Small intestine (tissue), 7 donors: ENCODE results near the gene PDP2. TPM values are rescaled to one million over a fixed set of nuclear protein-coding genes. Genes with fewer than 3 reads are reported as not detected.
A peak's percentile ranks its signal among the peaks of the same experiment; 100 is the strongest.
"Not testable (repeated sequence)": the region's sequence is repeated elsewhere in the genome, so short reads cannot be mapped to it uniquely, and the experiment has no call there.

Source experiments
- DNase-seq, 2 donors: peaks; one replicate each; pipeline versions ENCODE4 v3.0.0 to v3.0.0-alpha.2; 2013
- FAIRE-seq: peaks from 2 replicates; lab custom pipeline; 2012; peaks lifted over from hg19 to GRCh38; lab: Jason Lieb, UNC
- H3K27ac ChIP-seq, 3 donors: one replicate each; pipeline ENCODE4 v1.5.1; 2013; ENCODE audit warnings: low read length in 2 of 3, mild to moderate bottlenecking in 2 of 3, control low read depth in 1 of 3, inconsistent platforms in 1 of 3, low read depth in 1 of 3, moderate library complexity in 1 of 3
- H3K27me3 ChIP-seq, 3 donors: one replicate each; pipeline ENCODE4 v1.6.1; 2013; ENCODE audit warnings: low read length in 3 of 3, inconsistent platforms in 1 of 3; ENCODE audit not compliant: control insufficient read depth in 3 of 3, insufficient read depth in 3 of 3
- H3K36me3 ChIP-seq, 3 donors: one replicate each; pipeline ENCODE4 v1.6.1; 2013; ENCODE audit warnings: low read length in 3 of 3, inconsistent platforms in 1 of 3, low read depth in 1 of 3, mild to moderate bottlenecking in 1 of 3, moderate library complexity in 1 of 3; ENCODE audit not compliant: control insufficient read depth in 3 of 3, insufficient read depth in 2 of 3
- H3K4me1 ChIP-seq, 3 donors: one replicate each; pipeline ENCODE4 v1.6.1; 2013; ENCODE audit warnings: low read length in 2 of 3, inconsistent platforms in 1 of 3, low read depth in 1 of 3, mild to moderate bottlenecking in 1 of 3, moderate library complexity in 1 of 3; ENCODE audit not compliant: control insufficient read depth in 3 of 3, insufficient read depth in 2 of 3
- H3K4me3 ChIP-seq, 3 donors: one replicate each; pipeline ENCODE4 v1.5.1; 2013; ENCODE audit warnings: low read length in 3 of 3, control low read depth in 1 of 3, inconsistent platforms in 1 of 3, low read depth in 1 of 3, mild to moderate bottlenecking in 1 of 3, moderate library complexity in 1 of 3
- H3K9me3 ChIP-seq, 2 donors: one replicate each; pipeline ENCODE4 v1.6.1; 2013; ENCODE audit warnings: low read depth in 1 of 2, low read length in 1 of 2; ENCODE audit not compliant: control insufficient read depth in 2 of 2, insufficient read depth in 1 of 2
- WGBS, 3 donors: extraction: QIAGEN DNeasy Blood & Tissue Kit; methylation state at CpG; one replicate each; pipeline ENCODE4 v1.1.7; 2013; 5-methylcytosine and 5-hydroxymethylcytosine counted together
- polyA plus RNA-seq, 4 donors: library from polyadenylated mRNA; stranded (reverse) in 3 of 4; unstranded in 1 of 4; fragments of 200-250 nt in 3 of 4; fragments of 120-200 nt in 1 of 4; gene quantifications; one replicate each; pipeline versions ENCODE4 v1.2.1 to v1.2.3, GENCODE V29; 2013
- donor health status: healthy with polysubstance abuse.
- donor health status: control.
- donor health status: control.
- donor health status: Bipolar disorder and iron deficiency.
- donor health status: healthy.

PDP2 gene
- polyA plus RNA-seq, 4 donors, result 1.6 to 11.2 (median 4.3) TPM

DNA sequence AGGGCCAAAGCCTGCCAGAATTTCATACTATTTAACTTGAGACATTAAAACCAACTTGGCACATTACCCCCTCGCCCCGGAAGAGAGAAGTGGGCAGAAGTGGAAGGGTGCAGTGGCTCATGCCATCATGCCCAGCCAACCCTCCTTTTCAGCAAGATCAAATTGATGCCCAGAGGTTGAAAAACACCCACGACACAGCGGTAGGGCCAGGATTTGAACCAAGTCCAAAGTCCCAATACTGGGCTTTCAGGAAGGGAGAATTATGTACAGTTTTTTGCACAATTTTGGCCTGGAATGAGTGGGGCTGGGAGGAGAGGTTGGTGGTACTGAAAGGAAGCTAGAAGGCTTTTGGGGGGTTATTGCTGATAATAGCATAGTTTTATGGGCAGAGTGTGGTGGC lies 11.0 kb downstream of the PDP2 start:
- Histone ChIP-seq H3K4me3 (no peak overlapping the region), H3K9me3 (no peaks in the 10 kb centered on the region), H3K4me1 (peaks cover 3 to 12% (median 6%) of the 10 kb centered on the region in 3 donors), H3K27me3 (no peaks in the 10 kb centered on the region), H3K36me3 (peaks cover 0 to 14% (median 0%) of the 10 kb centered on the region in 3 donors), H3K27ac (no peak overlapping the region)
- 60 to 75% (median 71%) methylated on average over 4 of the region's 4 CpGs for WGBS, 3 donors
- no peak for DNase-seq
- FAIRE-seq, result no peak

DNA sequence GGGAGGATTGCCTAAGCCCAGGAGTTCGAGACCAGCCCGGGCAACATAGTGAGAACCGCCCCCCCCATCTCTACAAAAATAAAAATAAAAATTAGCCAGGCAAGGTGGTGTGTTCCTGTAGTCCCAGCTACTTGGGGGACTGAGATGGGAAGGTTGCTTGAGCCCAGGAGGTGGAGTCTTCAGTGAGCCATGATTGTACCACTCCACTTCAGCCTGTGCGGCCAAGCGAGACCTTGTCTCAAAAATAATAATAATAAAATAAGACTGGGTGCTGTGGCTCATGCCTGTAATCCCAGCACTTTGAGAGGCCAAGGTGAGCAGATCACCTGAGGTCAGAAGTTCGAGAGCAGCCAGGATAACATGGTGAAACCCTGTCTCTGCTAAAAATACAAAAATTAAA lies 11.5 kb downstream of the PDP2 start:
- Histone ChIP-seq H3K9me3 (no peaks in the 10 kb centered on the region), H3K4me1 (peaks cover 3 to 14% (median 6%) of the 10 kb centered on the region in 3 donors), H3K27me3 (no peaks in the 10 kb centered on the region), H3K4me3 (no peak overlapping the region), H3K27ac (no peak overlapping the region), H3K36me3 (peaks cover 0 to 14% (median 0%) of the 10 kb centered on the region in 3 donors)
- no peak for DNase-seq
- 87 to 96% (median 94%) methylated on average over 6 of the region's 6 CpGs for WGBS, 3 donors
- FAIRE-seq, result no peak

DNA sequence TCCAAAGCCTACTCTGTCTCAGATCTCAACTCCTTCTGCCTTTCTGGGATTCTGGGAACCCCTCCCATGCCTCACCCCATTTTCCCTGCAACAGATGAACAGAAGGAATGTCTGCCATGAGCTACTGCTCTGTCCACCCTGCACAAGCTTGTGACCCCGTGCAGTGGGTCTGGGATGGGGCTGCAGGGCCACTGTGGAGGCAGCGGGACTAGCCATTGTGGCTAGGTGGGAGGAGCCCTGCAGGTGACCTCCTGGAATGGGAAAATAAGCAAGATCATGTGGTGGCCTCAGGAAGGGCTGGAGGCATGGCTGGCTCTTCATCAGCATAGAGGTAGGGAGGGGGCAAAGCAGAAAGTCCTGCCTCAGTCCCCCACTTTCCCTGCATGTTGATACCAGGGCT lies 13.7 kb downstream of the PDP2 start:
- Histone ChIP-seq H3K9me3 (no peaks in the 10 kb centered on the region), H3K4me1 (peaks cover 3 to 27% (median 10%) of the 10 kb centered on the region in 3 donors), H3K36me3 (peaks cover 0 to 12% (median 0%) of the 10 kb centered on the region in 3 donors), H3K27me3 (no peaks in the 10 kb centered on the region), H3K27ac (no peak overlapping the region), H3K4me3 (no peak overlapping the region)
- no peak for FAIRE-seq
- no peak for DNase-seq
- WGBS, 3 donors, result 77 to 87% (median 83%) methylated on average over 2 of the region's 2 CpGs

DNA sequence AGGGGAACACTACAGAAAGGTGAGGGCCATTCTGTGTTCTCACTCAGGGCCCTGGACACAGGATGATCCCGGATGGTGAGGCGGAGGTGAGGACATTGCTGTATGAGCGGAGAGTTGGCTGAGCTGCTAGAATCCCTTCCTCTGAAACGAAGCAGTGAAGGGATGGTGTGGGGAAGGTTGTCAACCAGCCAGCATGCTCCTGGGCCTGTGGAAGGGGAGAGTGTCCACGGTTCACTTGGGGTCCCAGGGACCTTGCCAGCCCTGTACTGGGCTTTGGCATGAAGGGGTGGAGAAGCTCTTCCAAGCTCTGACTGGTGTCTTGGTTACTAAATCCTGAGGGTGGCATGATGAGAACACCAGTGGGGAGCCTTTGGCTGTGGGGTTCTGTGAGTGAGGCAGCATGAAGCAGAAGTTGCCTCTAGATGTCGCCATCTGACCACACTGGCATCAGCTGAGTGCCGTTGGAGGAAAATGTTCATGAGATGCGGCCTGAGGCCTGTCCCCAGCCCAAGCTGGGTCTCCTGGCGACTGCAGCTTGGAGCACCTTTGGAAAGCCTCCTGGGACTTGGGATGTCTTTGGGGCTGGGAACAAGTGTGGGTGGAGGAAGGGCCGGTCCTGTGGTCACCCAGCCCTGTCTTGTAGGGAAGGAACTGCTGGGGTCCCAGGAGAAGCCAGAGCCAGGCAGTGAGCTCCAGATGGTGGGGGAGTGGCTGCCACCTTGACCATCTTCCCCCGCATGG lies 14.8 kb downstream of the PDP2 start:
- H3K27ac ChIP-seq, result no peak overlapping the region
- FAIRE-seq (no peak), DNase-seq (peak; percentile 88)
- WGBS, 3 donors, result 33 to 43% (median 38%) methylated on average over 11 of the region's 11 CpGs
- H3K36me3 ChIP-seq, result peaks cover 0 to 6% (median 0%) of the 10 kb centered on the region in 3 donors
- H3K9me3 ChIP-seq, result no peaks in the 10 kb centered on the region
- H3K27me3 ChIP-seq, result no peaks in the 10 kb centered on the region
- peaks cover 3 to 38% (median 15%) of the 10 kb centered on the region in 3 donors for H3K4me1 ChIP-seq
- H3K4me3 ChIP-seq, result no peak overlapping the region

DNA sequence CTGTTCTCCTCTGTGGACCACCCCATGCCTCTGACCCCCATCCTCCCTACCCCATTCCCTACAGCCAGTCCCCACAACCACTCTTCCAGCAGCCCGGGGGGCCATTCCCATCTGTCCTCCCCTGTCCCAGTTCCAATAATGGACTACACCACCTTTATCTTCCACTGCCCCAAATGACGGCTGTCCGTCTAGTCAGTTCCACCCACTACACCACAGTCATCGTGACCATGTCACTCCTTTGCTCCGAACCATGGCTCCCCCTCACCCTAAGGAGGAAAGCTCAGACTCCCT lies 15.3 kb downstream of the PDP2 start:
- peak overlapping the region in 2 of 3 donors; percentile 33 to 68 for H3K27ac ChIP-seq
- 81 to 89% (median 82%) methylated on average over 5 of the region's 5 CpGs for WGBS, 3 donors

DNA sequence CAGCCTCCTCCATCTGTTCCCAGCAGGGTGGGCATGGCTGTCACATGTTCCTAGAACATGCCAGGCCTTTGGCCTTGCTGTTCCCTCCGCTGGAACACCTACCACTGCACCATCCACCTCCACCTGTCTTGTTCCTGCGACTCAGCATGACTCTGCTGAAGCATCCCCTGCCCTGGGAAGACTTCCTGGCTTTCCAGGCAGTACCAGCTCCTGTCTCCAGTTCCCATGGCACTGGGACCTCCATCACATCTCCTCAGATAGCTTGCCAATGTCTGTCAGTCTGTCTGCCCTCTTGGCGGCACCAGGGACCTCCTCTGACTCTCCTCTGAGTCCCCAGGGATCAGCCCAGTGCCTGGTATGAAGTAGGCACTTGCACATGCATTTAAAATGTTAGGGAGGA lies 15.7 kb downstream of the PDP2 start:
- Histone ChIP-seq H3K9me3 (no peaks in the 10 kb centered on the region), H3K27me3 (no peaks in the 10 kb centered on the region), H3K36me3 (peaks cover 0 to 6% (median 0%) of the 10 kb centered on the region in 3 donors), H3K4me3 (no peak overlapping the region), H3K4me1 (peaks cover 8 to 47% (median 20%) of the 10 kb centered on the region in 3 donors), H3K27ac (peak overlapping the region; percentile 33 to 68 (median 64))
- FAIRE-seq (no peak), DNase-seq (peak in 1 of 2 donors; percentile 39)
- WGBS, 3 donors, result 82 to 87% (median 82%) methylated on average over 3 of the region's 3 CpGs

More for the DNA sequence above, 15.3 kb downstream of the PDP2 start:
- H3K9me3 ChIP-seq, result no peaks in the 10 kb centered on the region
- DNase-seq, result no peak
- peaks cover 0 to 6% (median 0%) of the 10 kb centered on the region in 3 donors for H3K36me3 ChIP-seq
- no peaks in the 10 kb centered on the region for H3K27me3 ChIP-seq
- FAIRE-seq, result no peak
- H3K4me1 ChIP-seq, result peaks cover 6 to 43% (median 17%) of the 10 kb centered on the region in 3 donors
- no peak overlapping the region for H3K4me3 ChIP-seq

DNA sequence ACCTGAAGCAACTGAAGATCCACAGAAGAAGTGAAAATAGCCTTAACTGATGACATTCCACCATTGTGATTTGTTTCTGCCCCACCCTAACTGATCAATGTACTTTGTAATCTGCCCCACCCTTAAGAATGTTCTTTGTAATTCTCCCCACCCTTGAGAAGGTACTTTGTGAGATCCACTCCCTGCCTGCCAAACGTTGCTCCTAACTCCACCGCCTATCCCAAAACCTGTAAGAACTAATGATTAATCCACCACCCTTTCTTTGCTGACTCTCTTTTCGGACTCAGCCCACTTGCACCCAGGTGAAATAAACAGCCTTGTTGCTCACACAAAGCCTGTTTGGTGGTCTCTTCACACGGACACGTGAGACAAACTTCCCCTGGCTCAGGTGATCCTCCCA lies 16.4 kb downstream of the PDP2 start:
- H3K27ac ChIP-seq, result peak overlapping the region; percentile 8 to 90 (median 70)

DNA sequence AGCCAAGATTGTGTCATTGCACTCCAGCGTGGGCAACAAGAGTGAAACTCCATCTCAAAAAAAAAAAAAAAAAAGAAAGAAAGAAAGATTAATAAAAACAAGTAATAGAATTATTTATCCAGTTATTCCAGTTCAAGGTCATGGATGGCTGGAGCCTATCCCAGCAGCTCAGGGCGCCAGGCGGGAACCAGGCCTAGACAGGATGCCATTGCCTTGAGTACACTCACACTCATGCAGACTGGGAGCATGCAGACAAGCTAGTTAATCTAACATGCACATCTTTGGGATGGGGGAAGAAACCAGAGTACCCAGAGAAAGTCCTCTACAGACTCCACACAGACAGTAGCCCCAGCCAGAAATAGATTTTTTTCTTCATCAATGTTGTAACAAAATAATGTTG lies 17.9 kb downstream of the PDP2 start:
- Histone ChIP-seq H3K27ac (no peak overlapping the region), H3K9me3 (no peaks in the 10 kb centered on the region), H3K36me3 (peaks cover 0 to under 1% (median 0%) of the 10 kb centered on the region in 3 donors), H3K4me1 (peaks cover 8 to 56% (median 21%) of the 10 kb centered on the region in 3 donors), H3K4me3 (no peak overlapping the region), H3K27me3 (no peaks in the 10 kb centered on the region)
- DNase-seq (no peak), FAIRE-seq (no peak)
- WGBS, 3 donors, result 62 to 78% (median 70%) methylated on average over 3 of the region's 3 CpGs

More for the DNA sequence above, 16.4 kb downstream of the PDP2 start:
- not testable (repeated sequence) for H3K36me3 ChIP-seq, H3K9me3 ChIP-seq, H3K4me3 ChIP-seq, FAIRE-seq, H3K27me3 ChIP-seq
- peaks cover 8 to 54% (median 21%) of the 10 kb centered on the region in 3 donors for H3K4me1 ChIP-seq
- peak in 1 of 2 donors; percentile 80 for DNase-seq
- WGBS, 3 donors, result 15 to 61% (median 33%) methylated on average over 5 of the region's 5 CpGs
